NCI-H2227 treated with DMSO at 0.1 percent for 48 hours (cell line): ENCODE data around the gene SGK2.
A peak's percentile ranks its signal among the peaks of the same experiment; 100 is the strongest.
"Not testable (repeated sequence)": the region's sequence is repeated elsewhere in the genome, so short reads cannot be mapped to it uniquely, and the experiment has no call there.

Experiments
- DNase-seq: peaks from one replicate; lab custom pipeline; 2025; lab: John Stamatoyannopoulos, UW

The SGK2 gene

DNA sequence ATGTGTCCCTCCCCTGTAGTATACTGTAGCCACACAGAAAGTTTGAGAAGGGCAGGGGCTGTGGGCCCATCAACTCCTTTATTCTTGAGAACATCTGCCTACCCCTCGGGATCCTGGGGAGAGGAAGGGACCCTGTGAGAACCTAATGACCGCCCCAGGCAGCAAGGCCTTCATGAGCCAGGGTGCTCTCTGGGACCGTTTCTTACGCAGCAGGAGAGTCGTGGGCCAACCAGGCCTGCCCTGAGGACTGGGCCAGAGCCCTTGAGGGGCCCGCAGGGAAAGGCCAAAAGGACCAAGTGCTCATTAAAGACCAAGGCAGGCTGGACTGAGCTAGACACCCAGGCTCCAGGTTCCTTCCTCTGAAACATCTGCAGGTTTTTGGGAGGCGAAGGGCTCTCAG is 5.2 kb downstream of the SGK2 start:
- DNase-seq: no peak

DNA sequence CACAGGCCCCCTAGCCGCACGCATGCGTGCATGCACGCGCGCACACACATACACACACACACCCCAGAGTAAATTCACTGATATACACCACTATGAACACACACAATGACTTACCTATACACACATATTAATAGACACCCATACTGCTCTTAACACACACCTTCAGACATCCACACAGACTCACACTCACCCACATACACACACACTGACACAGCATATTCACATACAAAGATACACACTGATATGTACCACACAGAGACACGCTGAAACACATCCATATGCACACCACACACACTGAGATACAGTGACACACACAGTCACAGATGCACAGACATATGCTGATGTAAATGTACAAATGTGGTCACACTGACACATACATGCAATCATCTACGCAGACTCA is 5.6 kb downstream of the SGK2 start:
- no peak for DNase-seq

DNA sequence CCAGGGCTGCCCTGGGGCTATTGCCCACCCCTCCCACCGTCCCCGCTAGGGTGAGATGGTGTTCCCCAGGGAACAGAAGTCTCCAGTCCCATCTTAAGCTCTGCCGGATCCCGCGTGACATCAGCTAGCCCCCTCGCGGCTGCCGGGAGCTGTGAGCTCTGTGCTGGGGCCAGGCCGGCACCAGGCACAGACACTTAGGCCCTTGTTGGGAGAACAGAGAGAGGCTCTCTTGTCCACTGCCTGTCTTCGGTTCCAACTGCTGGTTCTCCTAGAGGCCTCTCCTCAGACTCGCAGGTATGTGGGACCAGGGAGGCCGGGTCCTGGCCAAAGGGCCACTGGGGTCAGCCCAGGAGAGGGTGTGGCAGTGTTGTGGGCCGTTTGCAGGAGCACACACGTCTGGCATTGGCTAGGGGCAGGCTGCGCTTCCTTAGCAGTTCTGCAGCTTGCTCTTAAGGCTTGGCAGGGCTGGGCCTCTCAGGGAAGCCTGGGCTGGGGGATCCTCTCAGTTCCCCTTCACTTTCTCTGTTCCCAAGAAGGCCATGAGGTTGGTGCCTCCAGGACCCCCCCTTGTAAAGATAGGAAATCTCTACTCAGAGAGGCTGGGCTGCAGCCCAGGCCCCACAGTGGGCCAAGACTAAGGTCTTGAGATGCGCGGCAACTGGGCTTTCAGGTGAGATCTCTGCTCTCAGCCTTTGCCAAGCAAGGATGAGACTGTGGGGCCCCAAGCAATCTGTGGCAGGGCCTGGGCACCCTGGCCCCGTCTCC is 6.3 kb downstream of the SGK2 start:
- DNase-seq: no peak

DNA sequence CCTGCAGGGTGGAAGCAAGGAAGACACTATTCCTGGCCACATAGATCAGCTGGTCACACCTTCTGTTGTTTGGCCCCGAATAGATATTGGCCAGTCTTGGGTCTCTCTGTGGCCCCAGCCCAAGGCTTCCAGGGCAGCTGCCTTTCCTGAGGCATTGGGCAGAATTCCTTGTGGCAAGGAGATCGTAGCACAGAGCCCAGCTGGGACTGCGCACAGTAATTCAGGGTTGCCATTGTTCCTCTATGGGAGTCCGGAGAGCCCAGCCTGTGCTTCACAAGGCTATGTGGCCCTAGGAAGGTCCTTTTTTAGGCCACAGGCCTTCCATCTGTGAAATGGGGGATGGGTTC is 6.9 kb downstream of the SGK2 start:
- no peak for DNase-seq

DNA sequence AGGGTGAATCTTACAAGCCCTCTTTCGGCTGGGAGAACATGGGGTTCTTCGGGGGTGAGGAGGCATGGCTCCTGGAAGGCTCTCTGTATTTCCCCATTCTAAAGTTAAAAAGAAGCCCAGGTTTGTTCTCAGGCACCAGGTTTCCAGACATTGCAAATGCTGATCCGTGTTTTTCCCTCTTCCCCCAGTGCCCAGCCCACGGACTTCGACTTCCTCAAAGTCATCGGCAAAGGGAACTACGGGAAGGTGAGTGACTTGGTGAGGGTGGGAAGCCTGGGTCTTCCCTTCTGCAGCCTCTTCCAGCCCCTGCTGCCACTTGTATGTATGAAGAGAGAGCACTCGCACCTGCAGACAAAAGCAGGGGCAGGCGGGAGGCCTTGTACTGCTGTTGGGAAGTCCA is 8.7 kb downstream of the SGK2 start:
- DNase-seq: no peak

DNA sequence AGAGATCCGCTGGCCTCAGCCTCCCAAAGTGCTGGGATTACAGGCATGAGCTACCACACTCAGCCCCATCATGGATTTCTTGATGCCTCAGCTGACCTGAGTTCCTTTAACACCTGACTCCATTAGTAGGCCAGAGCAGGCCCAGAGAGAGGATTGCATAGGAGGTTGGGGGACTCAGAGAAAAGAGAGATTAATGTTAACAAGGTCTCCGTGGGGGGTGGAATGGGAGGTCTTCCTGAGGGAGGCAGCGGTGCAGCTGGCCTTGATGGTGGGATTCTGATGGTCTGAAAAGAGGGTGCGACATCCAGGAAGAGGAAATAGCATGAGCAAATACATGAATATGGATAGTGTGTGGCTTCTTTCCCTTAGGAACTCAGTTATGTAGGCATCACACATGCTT is 9.9 kb downstream of the SGK2 start:
- DNase-seq: no peak

DNA sequence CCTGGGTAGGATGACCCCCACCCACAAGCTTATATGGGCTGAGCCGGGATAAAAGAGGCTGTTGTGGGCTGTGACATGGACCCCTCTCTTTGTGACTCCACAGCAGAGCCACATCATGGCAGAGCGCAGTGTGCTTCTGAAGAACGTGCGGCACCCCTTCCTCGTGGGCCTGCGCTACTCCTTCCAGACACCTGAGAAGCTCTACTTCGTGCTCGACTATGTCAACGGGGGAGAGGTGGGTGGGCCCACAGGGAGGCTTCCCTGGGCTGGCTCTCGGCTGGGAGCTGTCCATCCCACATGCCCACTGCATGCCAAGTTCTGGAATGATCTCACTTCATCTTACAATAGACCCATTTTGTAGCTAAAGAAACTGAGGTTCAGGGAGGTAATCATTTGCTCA is 10.5 kb downstream of the SGK2 start:
- DNase-seq: no peak

DNA sequence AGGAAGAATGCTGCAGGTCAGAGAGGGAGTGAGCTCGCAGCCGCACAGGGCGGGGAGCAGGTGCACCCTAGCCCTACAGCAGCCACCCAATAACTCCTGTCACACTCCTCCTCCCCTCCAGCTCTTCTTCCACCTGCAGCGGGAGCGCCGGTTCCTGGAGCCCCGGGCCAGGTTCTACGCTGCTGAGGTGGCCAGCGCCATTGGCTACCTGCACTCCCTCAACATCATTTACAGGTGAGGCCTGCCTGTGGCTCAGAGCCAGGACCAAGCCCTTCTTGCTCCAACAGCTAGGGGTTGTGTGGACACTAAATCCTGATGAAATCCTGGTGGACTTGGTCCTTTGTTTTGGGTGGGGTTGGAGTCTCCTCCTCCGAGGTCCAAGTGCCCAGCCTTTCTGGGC is 11.7 kb downstream of the SGK2 start:
- no peak for DNase-seq

DNA sequence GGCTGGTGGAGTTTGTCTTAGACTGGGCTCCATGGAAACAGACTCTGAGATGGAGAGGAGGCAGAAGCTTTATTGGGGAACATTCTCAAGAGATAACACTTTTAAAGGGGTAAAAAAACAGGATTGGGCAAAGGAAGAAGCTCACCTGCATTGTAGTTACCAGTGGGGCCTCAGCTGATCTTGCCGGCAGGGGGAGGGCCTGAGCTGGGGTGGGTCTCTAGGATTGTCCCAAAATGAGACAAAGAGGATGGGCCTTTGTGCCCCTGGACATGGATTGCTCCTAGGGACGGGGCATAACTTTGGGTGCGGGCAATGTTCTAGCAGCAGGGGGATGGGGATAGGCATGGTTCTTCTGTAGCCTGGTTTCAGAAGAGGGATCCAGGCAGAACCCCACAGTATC is 12.5 kb downstream of the SGK2 start:
- DNase-seq: no peak

DNA sequence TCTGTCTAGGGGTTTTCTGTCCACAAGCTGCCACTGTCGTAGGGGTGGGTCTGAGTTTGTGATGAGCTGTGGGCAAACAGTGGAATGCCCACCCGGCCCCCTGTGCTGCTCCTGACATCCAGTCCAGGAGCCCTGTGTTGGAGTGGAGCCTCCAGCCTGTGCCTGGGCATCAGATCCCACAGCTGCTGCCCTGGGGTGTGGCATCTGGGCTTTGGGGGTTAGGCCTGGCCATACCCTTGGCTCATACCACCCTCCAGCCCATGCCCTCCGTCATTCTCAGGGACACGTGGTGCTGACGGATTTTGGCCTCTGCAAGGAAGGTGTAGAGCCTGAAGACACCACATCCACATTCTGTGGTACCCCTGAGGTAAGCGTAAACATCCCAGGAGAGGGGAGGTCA is 12.9 kb downstream of the SGK2 start:
- DNase-seq: no peak

DNA sequence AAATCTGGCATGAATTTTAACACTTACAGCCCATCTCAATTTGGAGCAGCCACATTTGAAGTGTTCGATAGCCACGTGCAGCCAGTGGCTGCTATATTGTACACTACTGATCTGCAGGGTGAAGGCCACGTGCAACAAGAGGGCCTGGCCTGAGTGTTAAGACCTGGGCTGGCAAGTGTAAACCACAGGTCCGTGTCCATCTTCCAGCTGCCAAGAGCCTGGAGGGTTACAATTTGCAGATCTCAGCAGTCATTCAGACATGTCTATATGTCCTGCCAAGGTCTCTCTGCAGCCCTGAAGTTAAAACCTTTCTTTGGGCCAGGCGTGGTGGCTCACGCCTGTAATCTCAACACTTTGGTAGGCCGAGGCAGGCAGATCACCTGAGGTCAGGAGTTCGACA is 14.1 kb downstream of the SGK2 start:
- DNase-seq: no peak

DNA sequence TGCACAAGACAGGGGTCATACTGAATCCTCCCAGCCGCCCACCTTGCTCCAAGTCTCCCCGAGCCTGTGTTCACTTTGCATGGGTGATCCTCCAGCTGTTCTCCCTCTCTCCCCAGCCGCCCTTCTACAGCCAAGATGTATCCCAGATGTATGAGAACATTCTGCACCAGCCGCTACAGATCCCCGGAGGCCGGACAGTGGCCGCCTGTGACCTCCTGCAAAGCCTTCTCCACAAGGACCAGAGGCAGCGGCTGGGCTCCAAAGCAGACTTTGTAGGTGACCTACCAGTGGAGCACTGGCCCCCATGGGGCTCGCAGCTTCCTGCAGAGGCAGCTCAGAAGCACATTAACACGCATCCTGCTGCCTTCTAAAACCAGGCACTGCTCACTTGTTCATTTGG is 17.3 kb downstream of the SGK2 start:
- DNase-seq: no peak

DNA sequence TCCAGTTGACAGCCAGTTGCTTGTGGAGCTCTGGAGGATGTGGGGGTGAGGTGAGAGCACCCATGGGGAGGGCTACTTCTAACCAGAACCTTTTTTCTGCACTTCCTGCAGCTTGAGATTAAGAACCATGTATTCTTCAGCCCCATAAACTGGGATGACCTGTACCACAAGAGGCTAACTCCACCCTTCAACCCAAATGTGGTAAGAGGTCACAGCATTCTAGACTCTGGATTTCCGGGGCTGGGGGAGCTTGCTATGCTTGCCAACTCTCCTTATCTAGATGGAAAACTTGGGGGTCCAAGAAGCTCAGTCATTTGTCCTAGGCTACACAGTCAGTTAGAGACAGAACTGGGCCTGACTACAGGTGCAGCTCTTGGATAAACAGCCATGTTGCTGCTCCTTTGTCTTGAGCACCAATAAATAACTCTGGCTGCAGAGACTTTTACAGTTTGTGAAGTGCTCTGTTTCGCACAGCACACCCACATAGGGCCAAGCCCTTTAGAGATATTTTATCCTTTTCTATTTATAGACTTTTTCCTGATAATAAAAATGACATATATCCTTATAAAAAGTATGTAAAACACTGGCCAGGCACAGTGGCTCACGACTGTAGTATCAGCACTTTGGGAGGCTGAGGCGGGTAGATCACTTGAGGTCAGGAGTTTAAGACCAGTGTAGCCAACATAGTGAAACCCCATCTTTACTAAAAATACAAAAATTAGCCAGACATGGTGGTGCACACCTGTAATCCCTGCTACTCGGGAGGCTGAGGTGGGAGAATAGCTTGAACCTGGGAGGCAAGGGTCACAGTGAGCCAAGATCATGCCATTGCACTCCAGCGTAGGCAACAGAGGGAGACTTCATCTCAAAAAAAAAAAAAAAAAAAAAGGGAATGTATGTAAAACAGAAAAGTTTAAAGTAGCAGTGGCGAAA is 21.3 kb downstream of the SGK2 start:
- DNase-seq: no peak

DNA sequence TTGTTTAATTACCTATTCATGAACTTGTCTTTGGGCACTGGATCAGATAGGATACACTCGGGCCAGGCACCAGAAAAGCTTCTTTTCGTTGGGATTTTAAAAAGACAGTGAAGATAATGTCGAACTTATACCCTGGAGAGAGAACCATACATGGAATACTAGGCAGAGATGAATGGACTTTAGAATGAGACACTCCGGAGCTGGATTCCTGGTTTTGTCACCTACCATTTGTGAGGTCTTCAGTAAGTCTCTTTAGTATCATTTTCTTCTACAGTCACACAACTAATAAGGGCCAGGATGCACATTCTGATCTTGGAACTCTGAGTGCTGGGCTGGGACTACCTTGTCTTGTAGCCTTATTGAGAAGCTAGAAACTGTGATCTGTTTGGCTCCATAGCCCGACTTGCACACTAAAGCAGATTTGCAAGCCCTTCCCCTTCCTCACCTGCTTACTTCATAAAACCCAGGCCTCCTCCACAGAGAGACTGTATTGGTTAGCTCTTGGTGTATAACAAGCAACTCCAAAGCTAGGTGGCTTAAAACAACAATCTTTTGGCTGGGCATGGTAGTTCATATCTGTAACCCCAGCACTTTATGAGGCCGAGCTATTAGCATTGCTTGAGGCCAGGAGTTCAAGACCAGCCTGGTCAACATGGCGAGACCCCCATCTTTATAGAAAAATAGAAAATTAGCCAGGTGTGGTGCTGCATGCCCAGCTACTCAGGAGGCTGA is 24.5 kb downstream of the SGK2 start:
- no peak for DNase-seq

DNA sequence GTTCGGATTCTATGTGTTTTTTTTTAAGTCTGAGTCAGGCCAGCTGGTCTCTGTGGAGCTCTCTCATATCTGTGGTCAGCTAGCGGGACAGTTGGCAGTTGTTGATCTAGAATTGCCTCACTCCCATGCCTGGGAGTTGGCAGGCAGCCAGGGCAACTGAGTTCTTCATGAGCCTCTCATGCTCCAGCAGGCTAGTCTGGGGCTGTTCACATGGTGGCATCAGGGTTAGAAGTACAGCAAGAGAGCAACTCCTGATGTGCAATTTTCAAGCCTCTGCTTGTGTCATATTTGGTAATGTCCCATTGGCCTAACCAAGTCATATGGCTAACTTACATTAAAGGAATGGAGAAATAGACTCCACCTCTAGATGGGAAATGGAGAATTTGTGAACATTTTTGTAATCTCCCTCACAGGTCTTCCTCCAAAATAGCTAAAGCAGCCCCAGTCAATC is 25.2 kb downstream of the SGK2 start:
- DNase-seq: no peak

DNA sequence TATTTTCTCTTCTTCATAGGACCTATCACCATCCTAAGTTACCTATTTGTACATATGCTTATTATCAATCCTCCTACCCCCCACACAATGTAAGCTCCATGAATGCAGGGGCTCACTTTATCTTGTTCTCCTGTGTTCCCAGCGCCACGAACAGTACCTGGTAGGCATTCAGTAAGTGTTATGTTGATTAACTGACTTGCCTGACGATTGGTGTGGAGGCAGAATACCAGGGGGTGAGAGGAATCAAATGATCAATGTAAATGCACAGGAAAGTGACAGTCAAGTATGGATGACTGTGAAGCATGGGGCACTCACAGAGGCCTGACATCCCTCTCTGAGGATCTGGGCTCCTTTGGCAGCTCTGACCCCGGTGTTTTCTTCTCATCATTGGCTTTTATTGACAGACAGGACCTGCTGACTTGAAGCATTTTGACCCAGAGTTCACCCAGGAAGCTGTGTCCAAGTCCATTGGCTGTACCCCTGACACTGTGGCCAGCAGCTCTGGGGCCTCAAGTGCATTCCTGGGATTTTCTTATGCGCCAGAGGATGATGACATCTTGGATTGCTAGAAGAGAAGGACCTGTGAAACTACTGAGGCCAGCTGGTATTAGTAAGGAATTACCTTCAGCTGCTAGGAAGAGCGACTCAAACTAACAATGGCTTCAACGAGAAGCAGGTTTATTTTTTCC is 25.8 kb downstream of the SGK2 start:
- DNase-seq: no peak

DNA sequence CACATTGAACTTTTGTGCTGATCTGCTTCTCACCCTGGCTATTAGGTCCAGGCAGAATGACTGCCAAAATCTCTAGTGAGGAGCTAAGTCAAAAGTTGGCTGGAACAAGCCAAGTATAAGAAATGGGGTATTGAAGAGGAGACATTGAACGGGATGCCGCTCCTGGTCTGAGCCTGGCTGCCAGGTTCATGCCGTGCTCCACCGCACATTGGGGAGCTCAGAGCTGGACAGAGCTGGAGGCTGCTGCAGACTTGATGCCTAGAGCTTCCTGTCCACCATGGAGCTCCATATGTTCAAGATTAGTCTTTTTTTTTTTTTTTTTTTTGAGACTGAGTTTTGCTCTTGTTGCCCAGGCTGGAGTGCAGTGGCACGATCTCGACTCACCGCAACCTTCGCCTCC is 27.8 kb downstream of the SGK2 start:
- DNase-seq: no peak

DNA sequence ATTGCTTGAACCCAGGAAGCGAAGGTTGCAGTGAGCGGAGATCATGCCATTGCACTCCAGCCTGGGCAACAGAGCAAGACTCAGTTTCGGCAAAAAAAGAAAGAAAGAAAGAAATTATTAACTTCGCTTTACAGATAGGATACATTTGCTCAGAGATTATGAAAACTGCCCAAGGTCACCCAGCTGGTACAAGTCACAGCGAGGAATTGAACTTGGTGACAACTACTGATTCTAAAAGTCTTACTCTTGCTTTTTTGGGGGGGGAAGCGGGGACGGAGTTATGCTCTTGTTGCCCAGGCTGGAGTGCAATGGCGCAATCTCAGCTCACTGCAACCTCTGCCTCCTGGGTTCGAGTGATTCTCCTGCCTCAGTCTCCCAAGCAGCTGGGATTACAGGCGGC is 29.7 kb downstream of the SGK2 start:
- not testable (repeated sequence) for DNase-seq

DNA sequence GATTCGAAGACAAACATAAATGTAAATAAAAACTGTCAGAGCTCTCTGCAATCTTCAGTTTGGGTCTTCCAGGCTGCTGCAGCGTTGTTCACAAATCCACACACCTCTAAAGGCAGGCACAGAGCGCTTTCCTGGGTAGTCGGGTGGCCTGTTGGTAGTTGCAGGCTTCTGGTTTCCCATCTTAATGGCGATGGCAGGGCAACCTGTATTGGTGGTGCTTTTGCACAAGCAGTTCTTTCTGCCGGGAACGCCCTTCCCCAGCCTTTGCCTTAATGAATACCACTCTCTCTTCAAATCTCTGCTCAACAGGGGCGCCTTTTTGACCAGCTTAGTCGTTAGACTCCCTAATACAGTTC is 31.2 kb downstream of the SGK2 start:
- DNase-seq: peak; percentile 94

DNA sequence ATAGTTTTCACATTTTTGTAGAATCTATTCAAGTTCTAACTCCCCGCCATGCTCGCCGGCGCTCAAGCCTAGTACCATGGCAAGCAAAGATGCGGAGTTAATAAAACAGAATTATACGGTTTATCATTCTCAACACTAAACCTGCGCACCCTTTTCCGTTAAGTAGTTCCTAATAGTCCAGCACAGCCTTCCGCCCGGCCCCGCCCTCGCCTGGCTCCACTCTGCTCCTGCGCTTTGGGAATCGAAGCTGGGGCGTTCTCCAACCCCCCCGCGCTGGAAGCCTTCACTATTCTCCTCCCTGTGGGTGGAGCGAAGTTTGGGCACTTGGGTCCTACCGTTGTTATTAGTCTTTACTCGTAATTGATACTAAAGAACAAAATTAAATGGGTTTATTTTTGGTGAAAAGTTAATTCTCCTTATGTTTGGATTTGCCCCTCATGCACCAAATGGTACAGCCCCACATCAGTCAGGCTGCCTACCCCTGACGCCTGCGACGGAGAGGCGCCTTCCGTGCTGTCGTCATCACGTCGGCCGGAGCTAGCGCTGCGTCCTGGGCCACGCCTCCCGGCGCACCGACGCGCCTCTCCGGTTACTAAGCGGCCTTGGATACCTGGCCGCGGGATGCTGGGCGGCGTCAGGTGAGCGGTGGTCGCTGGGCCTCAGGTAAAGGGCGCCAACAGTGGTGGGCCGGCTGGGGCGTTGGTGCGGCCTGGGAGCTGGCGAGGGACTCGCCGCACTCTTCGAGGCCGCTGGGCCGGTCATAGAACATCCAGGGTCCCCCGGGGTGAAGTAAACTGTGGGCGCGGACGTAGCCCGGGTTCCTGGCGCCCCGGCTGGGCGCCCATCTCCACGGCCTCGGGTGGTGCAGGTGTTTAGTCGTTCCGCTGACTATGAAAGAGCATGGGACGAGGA is 31.8 kb downstream of the SGK2 start, which contains the start of gene IFT52:
TSS of gene IFT52 (plus strand) at position 546 of the 912 bp plus-strand sequence. CDS start 3,762 bp downstream, outside the sequence.
- DNase-seq: peak; percentile 95

DNA sequence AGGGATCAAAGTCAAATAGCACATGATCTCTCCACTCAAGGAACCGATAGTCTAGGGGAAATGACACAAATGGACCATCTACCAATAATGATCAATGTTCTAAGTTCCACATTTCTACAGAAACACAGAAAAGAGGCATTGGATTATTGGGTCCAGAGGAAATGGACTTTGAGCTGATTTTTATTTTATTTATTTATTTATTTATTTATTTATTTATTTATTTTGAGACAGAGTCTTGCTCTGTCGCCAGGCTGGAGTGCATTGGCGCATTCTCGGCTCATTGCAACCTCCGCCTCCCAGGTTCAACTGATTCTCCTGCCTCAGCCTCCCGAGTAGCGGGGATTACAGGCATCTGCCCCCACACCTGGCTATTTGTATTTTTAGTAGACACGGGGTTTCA is 43.1 kb downstream of the SGK2 start:
- DNase-seq: peak; percentile 2
